GM18508 (cell line): ENCODE measurements around the gene ZFAND3.

Source experiments
- ATAC-seq: cut with Tn5 transposase; IDR thresholded peaks from one replicate; pipeline ENCODE4 v1.9.1; 2021; ENCODE audit warnings: moderate number of reproducible peaks; ENCODE audit not compliant: insufficient read depth, unreplicated experiment

The ZFAND3 gene

DNA sequence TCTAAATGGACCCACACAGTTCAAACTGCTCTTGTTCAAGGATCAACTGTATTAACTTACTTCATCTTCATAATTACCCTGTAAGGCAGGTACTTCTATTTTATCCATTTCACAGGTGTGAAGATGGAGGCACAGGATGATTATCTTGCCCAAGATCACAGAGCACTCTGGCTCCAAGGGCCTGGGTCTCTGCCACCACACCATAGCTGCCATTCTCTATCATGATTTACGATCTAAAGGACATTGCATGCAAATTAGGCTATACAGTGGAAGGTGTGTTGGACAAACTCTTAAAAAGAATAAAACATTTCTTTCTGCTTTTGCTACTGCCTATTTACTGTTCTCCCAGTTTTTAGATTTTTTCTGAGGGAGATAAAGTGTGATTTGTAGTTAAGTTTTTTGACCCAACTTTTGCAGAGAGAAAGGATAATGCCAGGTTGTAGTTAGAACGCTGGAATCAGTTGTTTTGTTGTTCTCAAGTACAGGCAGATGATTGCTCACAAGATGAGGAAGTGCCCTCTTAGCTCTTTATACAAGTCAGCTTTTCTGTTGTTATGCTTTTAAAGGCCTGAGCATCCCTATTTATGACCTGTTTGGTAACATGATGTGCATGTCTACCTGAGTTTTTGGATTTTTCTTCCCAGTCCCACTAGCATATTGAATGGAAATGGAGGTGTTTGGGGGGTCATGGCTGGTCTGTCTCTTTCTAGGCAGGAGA, 247.9 kb downstream of the ZFAND3 start:
- no peak for ATAC-seq

- ATAC-seq, result no peak
Measured at GRCh38 chr6:38068854-38069590, 249.5 kb downstream of the ZFAND3 start.

- ATAC-seq, result no peak
Measured at GRCh38 chr6:38077488-38078030, 258.0 kb downstream of the ZFAND3 start.

DNA sequence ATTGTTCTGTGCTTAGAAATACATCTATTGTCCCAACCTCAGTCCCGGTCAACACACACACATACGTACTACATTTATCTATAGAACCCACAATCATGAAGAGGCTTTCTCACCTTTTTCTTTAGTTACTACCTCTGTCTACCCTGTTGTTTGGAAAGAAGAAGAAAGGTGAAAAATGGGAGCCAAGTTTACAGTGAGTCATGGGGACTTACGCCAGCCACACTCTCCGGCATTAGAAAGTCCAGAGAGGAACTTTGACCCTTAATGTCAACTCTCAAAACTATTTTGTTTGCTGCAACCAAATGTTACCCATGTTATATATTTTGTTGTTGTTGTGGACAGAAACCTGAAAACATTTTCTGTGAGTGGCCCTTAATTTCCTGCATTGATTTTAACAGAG, 259.1 kb downstream of the ZFAND3 start:
- ATAC-seq, result no peak

DNA sequence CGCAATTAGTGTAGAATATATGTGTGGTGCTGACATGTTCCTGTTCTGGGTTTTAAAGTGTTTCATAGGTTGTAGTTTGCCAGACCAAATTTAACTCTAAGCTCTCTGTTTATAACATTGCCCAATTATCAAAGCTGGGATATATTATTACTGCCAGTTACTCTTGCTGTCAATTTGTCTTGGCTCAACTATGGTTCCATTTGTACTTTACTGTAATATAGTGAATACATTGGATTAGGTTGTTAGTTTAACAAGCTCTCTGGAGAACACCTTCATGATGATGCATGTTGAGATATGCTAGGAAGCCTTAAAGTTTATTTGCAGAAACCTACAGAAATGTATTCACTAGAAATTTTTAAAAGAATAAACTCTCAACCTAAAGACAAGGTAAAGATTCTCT, 259.6 kb downstream of the ZFAND3 start:
- ATAC-seq, result no peak

DNA sequence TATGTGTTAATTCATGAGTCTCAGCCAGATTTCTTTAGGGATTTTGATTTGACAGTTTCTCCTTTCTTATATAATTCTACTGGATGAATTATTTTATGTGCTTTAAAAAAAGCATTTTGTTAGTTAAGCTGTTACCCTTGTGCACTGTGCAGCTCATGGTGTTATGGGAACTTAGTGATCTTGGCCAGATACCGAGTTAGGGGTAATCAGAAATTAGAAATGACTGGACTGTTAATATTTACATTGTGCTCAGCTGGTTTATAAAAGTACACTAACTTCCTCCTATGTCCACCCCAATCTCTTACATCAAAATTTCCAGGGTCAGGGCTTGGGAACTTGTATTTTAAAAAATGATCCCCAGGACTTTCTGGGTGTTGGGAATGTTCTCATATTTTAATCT, 260.0 kb downstream of the ZFAND3 start:
- ATAC-seq, result no peak

DNA sequence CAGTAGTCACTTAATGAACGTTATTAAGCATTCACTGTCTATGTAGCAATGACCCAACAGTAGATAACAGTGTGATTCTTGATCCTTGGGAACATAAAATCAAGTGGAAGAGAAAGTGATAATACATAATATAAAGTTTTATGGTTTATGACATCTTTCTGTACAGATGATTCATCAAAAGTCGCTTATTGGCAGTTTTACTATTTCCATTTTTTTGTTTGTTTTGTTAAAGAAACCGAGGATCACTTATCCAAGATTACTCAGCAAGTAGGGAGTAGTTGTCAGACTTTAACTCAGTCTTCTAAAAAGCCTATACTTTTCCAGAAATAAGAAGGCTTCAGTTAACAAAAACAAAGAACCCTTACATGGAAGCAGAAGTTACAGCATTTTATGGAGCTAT, 260.8 kb downstream of the ZFAND3 start:
- ATAC-seq, result no peak

- ATAC-seq, result no peak
Measured at GRCh38 chr6:38080889-38081288, 261.4 kb downstream of the ZFAND3 start.

GRCh38 chr6:38085031-38085430, 265.5 kb downstream of the ZFAND3 start:
- ATAC-seq, result no peak

DNA sequence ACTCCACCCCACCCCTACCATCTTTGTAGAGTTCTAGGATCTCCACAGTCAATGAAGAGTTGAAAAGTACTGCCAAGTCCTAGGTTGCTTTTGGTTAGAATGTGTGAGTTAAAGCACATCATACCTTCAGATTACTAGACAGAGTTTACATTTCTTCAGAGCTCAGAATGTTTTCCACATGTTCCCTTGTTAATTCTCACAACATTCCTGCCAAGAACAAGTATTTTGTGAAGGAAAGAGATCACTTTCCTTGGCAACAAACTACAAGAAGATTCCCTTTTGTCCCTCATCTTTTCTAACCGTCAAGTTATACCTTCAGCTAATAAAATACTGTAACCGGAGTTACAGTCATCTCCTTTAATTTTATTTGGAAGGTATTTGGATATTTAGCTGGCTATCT, 266.8 kb downstream of the ZFAND3 start:
- ATAC-seq, result no peak

DNA sequence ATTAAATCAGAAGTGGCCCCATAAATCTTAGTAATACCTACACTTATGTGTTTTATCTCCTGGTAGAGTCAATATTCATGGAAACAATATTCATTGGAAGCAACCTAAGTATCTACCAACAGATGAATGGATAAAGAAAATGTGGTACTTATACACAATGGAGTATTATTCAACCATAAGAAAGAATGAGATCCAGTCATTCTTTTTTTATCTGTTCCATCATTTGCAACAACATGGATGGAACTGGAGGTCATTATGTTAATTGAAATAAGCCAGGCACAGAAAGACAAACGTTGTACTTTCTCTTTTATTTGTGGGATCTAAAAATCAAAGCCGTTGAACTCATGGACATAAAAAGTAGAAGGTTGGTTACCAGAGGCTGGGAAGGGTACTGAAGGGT, 268.5 kb downstream of the ZFAND3 start:
- no peak for ATAC-seq

- ATAC-seq, result no peak
Measured at GRCh38 chr6:38088829-38089228, 269.3 kb downstream of the ZFAND3 start.

- ATAC-seq, result no peak
Measured at GRCh38 chr6:38091613-38092012, 272.1 kb downstream of the ZFAND3 start.

DNA sequence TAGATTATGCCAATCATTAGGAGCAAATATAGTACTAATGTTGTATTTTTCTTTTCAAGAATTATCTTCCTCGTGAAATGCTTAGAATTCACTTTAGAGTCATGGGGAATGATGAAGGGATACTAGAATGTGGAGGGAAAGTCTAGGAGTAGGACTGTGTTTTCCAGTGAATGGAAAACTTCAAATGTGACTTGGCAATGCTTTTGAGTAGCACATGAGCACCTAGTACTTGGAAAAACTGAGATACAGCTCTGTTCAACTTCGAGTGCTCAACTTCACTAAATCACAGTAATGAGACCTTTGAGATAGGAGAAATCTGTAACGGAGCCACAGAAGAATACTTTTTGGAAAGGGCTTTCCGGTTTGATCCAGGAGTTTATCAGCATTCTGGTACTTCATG, 272.9 kb downstream of the ZFAND3 start:
- ATAC-seq, result no peak

- no peak for ATAC-seq
Measured at GRCh38 chr6:38092964-38093363, 273.4 kb downstream of the ZFAND3 start.

DNA sequence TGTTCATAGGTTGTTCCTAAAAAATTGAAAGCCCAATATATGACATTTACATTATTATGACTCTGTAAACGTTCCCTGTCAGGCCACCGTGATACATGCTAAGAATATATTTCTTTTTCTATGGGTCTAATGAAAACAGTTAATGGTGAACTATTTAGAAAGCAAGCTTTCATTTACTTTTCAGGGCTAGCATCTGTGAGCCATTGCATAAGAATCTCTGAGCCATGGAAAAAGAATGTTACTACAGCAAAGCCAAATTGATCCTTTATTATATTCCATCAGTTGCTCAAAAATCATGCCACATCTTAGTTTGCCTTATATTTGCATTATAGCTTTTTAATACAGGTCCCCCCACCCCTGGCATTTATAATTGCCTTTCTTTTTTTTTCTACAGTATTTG, 275.5 kb downstream of the ZFAND3 start:
- ATAC-seq, result no peak

DNA sequence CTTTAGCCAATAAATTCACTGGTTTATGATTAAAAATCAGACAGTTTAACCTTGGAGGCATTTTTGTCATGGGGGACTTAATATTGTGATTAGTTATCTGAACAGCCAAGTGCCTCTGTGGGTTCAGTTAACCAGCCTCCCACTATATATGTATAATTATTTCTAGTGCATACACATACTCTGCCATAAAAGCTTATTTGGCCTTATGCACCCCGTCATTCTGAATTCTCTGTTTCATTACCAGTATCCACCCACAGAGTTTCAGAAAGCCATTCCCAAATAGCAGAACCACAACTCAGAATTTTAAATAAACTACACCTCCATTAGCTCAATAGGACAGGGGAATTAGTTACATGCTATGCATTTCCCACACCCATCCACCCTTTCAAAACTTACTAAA, 279.7 kb downstream of the ZFAND3 start:
- no peak for ATAC-seq

- ATAC-seq, result no peak
Measured at GRCh38 chr6:38100380-38100779, 280.9 kb downstream of the ZFAND3 start.

DNA sequence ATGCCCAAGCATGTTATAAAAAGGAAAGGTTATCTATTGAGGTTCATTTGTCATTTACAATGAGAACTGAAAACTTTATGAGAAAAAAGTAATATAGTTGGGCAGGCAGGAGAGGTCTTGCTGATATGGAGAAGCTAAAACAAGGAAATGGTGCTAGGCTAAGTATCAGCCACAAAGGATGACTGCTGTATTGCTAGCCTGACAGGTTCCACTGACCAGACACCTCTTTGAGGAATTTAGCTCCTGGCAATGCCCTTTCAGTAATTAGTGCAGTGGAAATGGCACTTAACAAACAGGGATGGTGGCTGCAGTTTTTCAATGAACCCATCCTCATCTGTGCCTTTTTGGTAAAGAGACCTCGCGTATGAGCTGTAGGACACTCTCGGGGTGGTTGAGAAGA, 284.4 kb downstream of the ZFAND3 start:
- ATAC-seq, result no peak

GRCh38 chr6:38105066-38105465, 285.5 kb downstream of the ZFAND3 start:
- ATAC-seq, result no peak

GRCh38 chr6:38107073-38107472, 287.5 kb downstream of the ZFAND3 start:
- ATAC-seq, result no peak

- ATAC-seq, result no peak
Measured at GRCh38 chr6:38110481-38110971, 291.0 kb downstream of the ZFAND3 start.
